HepG2 (cell line): ENCODE results near the gene RABGEF1. TPM values are rescaled to one million over a fixed set of nuclear protein-coding genes. Genes with fewer than 3 reads are reported as not detected.

Source experiments
- AHR ChIP-seq: IDR thresholded peaks from 2 replicates; pipeline ENCODE4 v1.6.1; 2018; ENCODE audit warnings: missing genetic modification reagents, missing compliant biosample characterization
- ARHGAP35 ChIP-seq: sonication (generic); formaldehyde crosslinking; IDR thresholded peaks from 2 replicates; pipeline ENCODE4 v1.9.0; 2022; ENCODE audit warnings: mild to moderate bottlenecking, inconsistent platforms, moderate library complexity, missing genetic modification reagents, borderline replicate concordance
- BATF2 ChIP-seq: sonication (generic); formaldehyde crosslinking; IDR thresholded peaks from 2 replicates; pipeline ENCODE4 v1.8.0; 2022; ENCODE audit warnings: mild to moderate bottlenecking, missing genetic modification reagents, moderate library complexity
- ESRRA ChIP-seq: sonication (generic); formaldehyde crosslinking; IDR thresholded peaks from 2 replicates; pipeline ENCODE4 v1.5.1; 2020; ENCODE audit warnings: mild to moderate bottlenecking, low read depth, missing genetic modification reagents
- FOSL1 ChIP-seq: sonication (generic); formaldehyde crosslinking; IDR thresholded peaks from 2 replicates; pipeline ENCODE4 v1.9.0; 2021; ENCODE audit warnings: missing genetic modification reagents, borderline replicate concordance
- HNF1A ChIP-seq, 2 experiments: sonication (generic) in 1 of 2; formaldehyde crosslinking in 1 of 2; IDR thresholded peaks; 2 replicates each; pipeline versions ENCODE4 v1.4.0 to v1.6.1; 2016 to 2020; ENCODE audit warnings: borderline replicate concordance in 1 of 2, low read depth in 1 of 2, mild to moderate bottlenecking in 1 of 2, missing genetic modification reagents in 1 of 2
- HOXA3 ChIP-seq: sonication (generic); formaldehyde crosslinking; IDR thresholded peaks from 2 replicates; pipeline ENCODE4 v1.5.0; 2020; ENCODE audit warnings: missing genetic modification reagents
- IRF2 ChIP-seq: IDR thresholded peaks from 2 replicates; pipeline ENCODE4 v1.6.1; 2018; ENCODE audit warnings: missing genetic modification reagents, missing compliant biosample characterization
- KDM3A ChIP-seq: IDR thresholded peaks from 2 replicates; pipeline ENCODE4 v1.6.1; 2018; ENCODE audit warnings: low read depth, missing compliant biosample characterization
- MED13 ChIP-seq: sonication (generic); formaldehyde crosslinking; IDR thresholded peaks from 2 replicates; pipeline ENCODE4 v1.5.0; 2020; ENCODE audit warnings: missing genetic modification reagents
- SATB2 ChIP-seq: sonication (generic); formaldehyde crosslinking; IDR thresholded peaks from 2 replicates; pipeline ENCODE4 v1.5.0; 2020; ENCODE audit warnings: missing genetic modification reagents
- TAF15 ChIP-seq: fragments of 200-400 bp; formaldehyde crosslinking; IDR thresholded peaks from one replicate; pipeline ENCODE4 v1.6.1; 2018; ENCODE audit warnings: mild to moderate bottlenecking, low read depth, low read length; ENCODE audit not compliant: poor library complexity, severe bottlenecking
- TFDP2 ChIP-seq: sonication (generic); formaldehyde crosslinking; IDR thresholded peaks from 2 replicates; pipeline ENCODE4 v1.4.0; 2020; ENCODE audit warnings: missing genetic modification reagents
- YY1 ChIP-seq: IDR thresholded peaks from 2 replicates; pipeline ENCODE4 v1.6.1; 2011; ENCODE audit warnings: low read length, low read depth, moderate library complexity, mild to moderate bottlenecking; ENCODE audit not compliant: insufficient read depth, insufficient replicate concordance
- ZNF207 ChIP-seq: fragments of 450-650 bp; IDR thresholded peaks from 2 replicates; pipeline ENCODE4 v1.6.1; 2016; ENCODE audit warnings: antibody characterized with exemption, borderline replicate concordance
- ZNF232 ChIP-seq: sonication (generic); formaldehyde crosslinking; IDR thresholded peaks from 2 replicates; pipeline ENCODE4 v1.4.0; 2020; ENCODE audit warnings: missing genetic modification reagents, borderline replicate concordance
- ZNF503 ChIP-seq: sonication (generic); formaldehyde crosslinking; IDR thresholded peaks from 2 replicates; pipeline ENCODE4 v1.4.0; 2020; ENCODE audit warnings: missing genetic modification reagents
- ZNF777 ChIP-seq: sonication (generic); formaldehyde crosslinking; IDR thresholded peaks from 2 replicates; pipeline ENCODE4 v1.4.0; 2020; ENCODE audit warnings: missing genetic modification reagents
- ZNF782 ChIP-seq: sonication (generic); formaldehyde crosslinking; IDR thresholded peaks from 2 replicates; pipeline ENCODE4 v1.4.0; 2020; ENCODE audit warnings: missing genetic modification reagents, mild to moderate bottlenecking, borderline replicate concordance
- ZNF841 ChIP-seq: sonication (generic); formaldehyde crosslinking; IDR thresholded peaks from 2 replicates; pipeline ENCODE4 v1.8.1; 2023; ENCODE audit warnings: missing genetic modification reagents, borderline replicate concordance
- ZSCAN25 ChIP-seq: sonication (generic); formaldehyde crosslinking; IDR thresholded peaks from 2 replicates; pipeline ENCODE4 v1.8.0; 2022; ENCODE audit warnings: mild to moderate bottlenecking, missing genetic modification reagents
- polyA plus RNA-seq, 8 experiments: library from polyadenylated mRNA; depleted of rRNA in 3 of 8; stranded (reverse) in 7 of 8; unstranded in 1 of 8; fragments of >200 nt; fragmentation: Illumina TruSeq in 4 of 8; extraction: Trizol in 4 of 8; gene quantifications; 2 replicates each; pipeline versions ENCODE4 v1.2.1 to v1.2.3, GENCODE V29; 2011 to 2016; ENCODE audit warnings: low read depth in 4 of 8, missing spikeins in 1 of 8, mixed read lengths in 1 of 8; ENCODE audit not compliant: insufficient read depth in 1 of 8
- total RNA-seq, 5 experiments: library from RNA; depleted of rRNA; stranded (reverse); fragments of >200 nt; fragmentation: Illumina TruSeq; extraction: Trizol; gene quantifications; 2 replicates each; pipeline ENCODE4 v1.2.3, GENCODE V29; 2016; ENCODE audit warnings: low read depth in 1 of 5

The RABGEF1 gene
- total and polyA plus RNA-seq, 2 of the 13 experiments (the other 11 are each of a cell fraction or from before 2014, with no cell fraction given): 22.7 to 35.3 TPM

GRCh38 chr7:66844552-66845378 lies 104.2 kb downstream of the RABGEF1 start (continued):
- TF ChIP-seq FOSL1 (CRISPR knock-in tag): no peak
- no peak for TF ChIP-seq ESRRA (CRISPR knock-in tag)
- TF ChIP-seq ARHGAP35 (CRISPR knock-in tag): 0 out of 2 replicates have a peak, but pooled peaks have one; percentile 67
- TF ChIP-seq ZNF503 (CRISPR knock-in tag): no peak
- TF ChIP-seq BATF2 (CRISPR knock-in tag): no peak
- TF ChIP-seq ZNF777 (CRISPR knock-in tag): no peak
- 0 out of 2 replicates have a peak, but pooled peaks have one; percentile 36 for TF ChIP-seq KDM3A (CRISPR knock-in tag)
- TF ChIP-seq MED13 (CRISPR knock-in tag): no peak; the same call in 1 of the 2 replicates
- peak; percentile 100 for TF ChIP-seq HOXA3 (CRISPR knock-in tag)
- no peak; the same call in 1 of the 2 replicates for TF ChIP-seq AHR (CRISPR knock-in tag)
- no peak for TF ChIP-seq ZNF782 (CRISPR knock-in tag)
- no peak for TF ChIP-seq ZNF207
- peak; percentile 78 for TF ChIP-seq YY1
- peak; percentile 56 for TF ChIP-seq ZNF232 (CRISPR knock-in tag)
- TF ChIP-seq IRF2: peak; percentile 93
- peak; percentile 76; the same call in 1 of the 2 replicates for TF ChIP-seq TFDP2 (CRISPR knock-in tag)
- TF ChIP-seq ZSCAN25: no peak
- TF ChIP-seq SATB2 (CRISPR knock-in tag): no peak
- no peak for TF ChIP-seq TAF15
- TF ChIP-seq HNF1A (IDR thresholded peaks at IDR 0.05; ENCODE audit: low read depth): no peak
- no peak for TF ChIP-seq HNF1A (CRISPR knock-in tag; IDR thresholded peaks at IDR 0.05; ENCODE audit: borderline replicate concordance)
- TF ChIP-seq ZNF841 (CRISPR knock-in tag): no peak
